K562 (cell line): ENCODE data around the gene CEBPB. TPM values are rescaled to one million over a fixed set of nuclear protein-coding genes. Genes with fewer than 3 reads are reported as not detected.
A peak's percentile ranks its signal among the peaks of the same experiment; 100 is the strongest.

Experiments used
- ATAC-seq: fragments of 200-7000 bp; cut with Tn5 transposase; 3 replicates; pipeline ENCODE4 v1.9.1; 2020; ENCODE audit warnings: moderate library complexity
- BruUV-seq: library from RNA; stranded (reverse); fragments of 400-500 nt; replicated peaks from 2 replicates; lab custom pipeline; 2021; lab: Mats Ljungman, UMichigan
- CTCF ChIA-PET: fragments of 300-600 bp; formaldehyde crosslinking; extraction: SDS; loops from one replicate; lab custom pipeline; 2021; ENCODE audit warnings: low intra/inter-chr PET ratio; lab: Yijun Ruan, JAX
- POLR2A ChIA-PET: fragments of 300-600, 350-650 bp; sonication (Branson Sonifier 250); formaldehyde crosslinking; extraction: SDS; loops from one replicate; lab custom pipeline; 2021; ENCODE audit warnings: antibody characterized with exemption, inconsistent platforms; lab: Yijun Ruan, JAX
- DNase-seq, 4 experiments: peaks; one replicate each; pipeline versions ENCODE4 v3.0.0 to v3.0.0-alpha.2; 2011 to 2018; ENCODE audit warnings: low spot score in 3 of 4, mixed read lengths in 3 of 4; ENCODE audit errors: extremely low read depth in 1 of 4
- FAIRE-seq: peaks from 2 replicates; lab custom pipeline; 2011; peaks lifted over from hg19 to GRCh38; lab: Jason Lieb, UNC
- H2AFZ ChIP-seq: 2 replicates; pipeline ENCODE4 v1.6.0; 2011; ENCODE audit warnings: low read depth, low read length, control low read depth, inconsistent platforms
- H3K27ac ChIP-seq: fragments of 200-600 bp; 3 replicates; pipeline ENCODE4 v1.8.0; 2011; ENCODE audit warnings: low read depth, mild to moderate bottlenecking, control low read depth, inconsistent platforms, low read length, moderate library complexity, mixed read lengths; ENCODE audit errors: extremely low read depth
- H3K27me3 ChIP-seq, 2 experiments: fragments of 300-600 bp in 1 of 2; 2 replicates in 1 of 2; 3 replicates in 1 of 2; pipeline versions ENCODE4 v1.6.0 to v1.8.0; 2011; ENCODE audit warnings: inconsistent platforms in 2 of 2, low read length in 2 of 2, mild to moderate bottlenecking in 1 of 2, mixed read lengths in 1 of 2, moderate library complexity in 1 of 2; ENCODE audit not compliant: control insufficient read depth in 2 of 2, insufficient read depth in 2 of 2
- H3K36me3 ChIP-seq: fragments of 300-600 bp; 3 replicates; pipeline ENCODE4 v1.8.0; 2011; ENCODE audit warnings: mild to moderate bottlenecking, low read length, inconsistent platforms; ENCODE audit not compliant: control insufficient read depth, insufficient read depth
- H3K4me1 ChIP-seq, 2 experiments: fragments of 200-600 bp in 1 of 2; replicated peaks in 1 of 2; 2 replicates in 1 of 2; 3 replicates in 1 of 2; pipeline versions ENCODE4 v1.5.1 to v1.8.0; 2011; ENCODE audit warnings: inconsistent platforms in 2 of 2, low read length in 2 of 2, mild to moderate bottlenecking in 1 of 2, mixed read lengths in 1 of 2, moderate library complexity in 1 of 2; ENCODE audit not compliant: control insufficient read depth in 2 of 2, insufficient read depth in 2 of 2
- H3K4me2 ChIP-seq: 2 replicates; pipeline ENCODE4 v1.6.1; 2011; ENCODE audit warnings: low read length, control low read depth, inconsistent platforms, mixed read lengths; ENCODE audit not compliant: insufficient read depth
- H3K4me3 ChIP-seq: fragments of 200-600 bp; sonication (generic), shearing (Covaris generic); 2 replicates; pipeline ENCODE4 v1.5.1; 2016; ENCODE audit warnings: control low read depth, inconsistent platforms
- H3K79me2 ChIP-seq: fragments of 200-600 bp; 3 replicates; pipeline ENCODE4 v1.8.0; 2011; ENCODE audit warnings: low read length, inconsistent platforms; ENCODE audit not compliant: control insufficient read depth, insufficient read depth
- H3K9ac ChIP-seq, 2 experiments: 2 replicates each; pipeline versions ENCODE4 v1.6.0 to v1.6.1; 2011; ENCODE audit warnings: low read depth in 2 of 2, low read length in 2 of 2, control low read depth in 1 of 2, inconsistent platforms in 1 of 2, mild to moderate bottlenecking in 1 of 2, mixed read lengths in 1 of 2; ENCODE audit not compliant: insufficient read depth in 1 of 2
- H3K9me1 ChIP-seq: one replicate; pipeline ENCODE4 v1.6.0; 2011; ENCODE audit warnings: inconsistent platforms, mild to moderate bottlenecking, low read length, moderate library complexity; ENCODE audit not compliant: control insufficient read depth, insufficient read depth
- H3K9me3 ChIP-seq: replicated peaks from 2 replicates; pipeline ENCODE4 v1.5.1; 2011; ENCODE audit warnings: low read depth, low read length, inconsistent platforms; ENCODE audit not compliant: control insufficient read depth, insufficient read depth
- H4K20me1 ChIP-seq: replicated peaks from 2 replicates; pipeline ENCODE4 v1.6.1; 2011; ENCODE audit warnings: low read length, inconsistent platforms, mixed read lengths; ENCODE audit not compliant: control insufficient read depth, insufficient read depth
- ATF1 ChIP-seq, 2 experiments: fragments of 450-650 bp in 1 of 2; IDR thresholded peaks; 2 replicates each; pipeline ENCODE4 v1.6.1; 2016; ENCODE audit warnings: missing compliant biosample characterization in 1 of 2, missing genetic modification characterization in 1 of 2
- CREBBP ChIP-seq: IDR thresholded peaks from one replicate; pipeline ENCODE4 v1.6.1; 2012; ENCODE audit warnings: low read depth, mild to moderate bottlenecking, control low read depth, inconsistent platforms, low read length
- ELF4 ChIP-seq: fragments of 450-650 bp; formaldehyde crosslinking; IDR thresholded peaks from 2 replicates; pipeline ENCODE4 v1.4.0; 2022; ENCODE audit warnings: missing genetic modification characterization
- GABPA ChIP-seq: fragments of 200-800 bp; sonication (Bioruptor generic); conservative IDR thresholded peaks from 2 replicates; pipeline ENCODE4 v1.6.1; 2016; ENCODE audit warnings: low read depth, missing genetic modification characterization, missing compliant biosample characterization
- HOMEZ ChIP-seq: fragments of 250-450 bp; sonication (Bioruptor Pico); IDR thresholded peaks from 2 replicates; pipeline ENCODE4 v1.4.0; 2020; ENCODE audit warnings: mild to moderate bottlenecking, moderate library complexity
- NCOA6 ChIP-seq: fragments of 450-650 bp; IDR thresholded peaks from 2 replicates; pipeline ENCODE4 v1.6.1; 2017; ENCODE audit warnings: mild to moderate bottlenecking
- POLR2AphosphoS5 ChIP-seq: IDR thresholded peaks from 2 replicates; pipeline ENCODE4 v1.6.1; 2011; ENCODE audit warnings: mild to moderate bottlenecking, low read depth, low read length, moderate library complexity; ENCODE audit not compliant: control insufficient read depth, insufficient read depth
- RBM39 ChIP-seq: fragments of 200-400 bp; formaldehyde crosslinking; optimal IDR thresholded peaks from 2 replicates; pipeline ENCODE3; 2018; ENCODE audit warnings: low read depth, low read length
- SMARCC2 ChIP-seq: fragments of 450-650 bp; IDR thresholded peaks from 2 replicates; pipeline ENCODE4 v1.6.1; 2017; ENCODE audit warnings: antibody characterized with exemption, moderate library complexity, mild to moderate bottlenecking, low read depth
- SRSF7 ChIP-seq: fragments of 200-400 bp; formaldehyde crosslinking; optimal IDR thresholded peaks from 2 replicates; pipeline ENCODE3; 2017; ENCODE audit warnings: mild to moderate bottlenecking, low read depth, low read length
- ZFP36 ChIP-seq: fragments of 150-350 bp; IDR thresholded peaks from 2 replicates; pipeline ENCODE4 v1.6.1; 2018; ENCODE audit warnings: low read length, low read depth; ENCODE audit not compliant: partially characterized antibody
- ZHX1 ChIP-seq: fragments of 150-350 bp; conservative IDR thresholded peaks from 2 replicates; pipeline ENCODE4 v1.6.1; 2014; ENCODE audit warnings: low read length
- ZKSCAN1 ChIP-seq: fragments of 150-350 bp; IDR thresholded peaks from 2 replicates; pipeline ENCODE4 v1.6.1; 2016; ENCODE audit warnings: low read depth, low read length
- ZNF511 ChIP-seq: sonication (generic); formaldehyde crosslinking; IDR thresholded peaks from 2 replicates; pipeline ENCODE4 v1.8.0; 2022; ENCODE audit warnings: mild to moderate bottlenecking, missing genetic modification reagents
- ZNF778 ChIP-seq: fragments of 450-650 bp; formaldehyde crosslinking; IDR thresholded peaks from 2 replicates; pipeline ENCODE4 v1.4.0; 2020; ENCODE audit warnings: mild to moderate bottlenecking, moderate library complexity
- ZZZ3 ChIP-seq: fragments of 450-650 bp; IDR thresholded peaks from 2 replicates; pipeline ENCODE4 v1.6.1; 2016; ENCODE audit warnings: antibody characterized with exemption, mild to moderate bottlenecking, moderate library complexity
- WGBS: fragments of 100-300 bp; shearing (Covaris generic); methylation state at CpG from one replicate; pipeline ENCODE4 v1.1.6; 2016; ENCODE audit warnings: low coverage, mixed read lengths; ENCODE audit not compliant: insufficient coverage; ENCODE audit errors: missing lambda C conversion rate; 5-methylcytosine and 5-hydroxymethylcytosine counted together
- in situ Hi-C: fragments of 300-500 bp; cut with MboI; formaldehyde crosslinking; loops from 4 replicates; pipeline ENCODE4 v1.15.0; 2018; ENCODE audit warnings: inconsistent platforms, mixed read lengths
- intact Hi-C: fragments of 100-400 bp; cut with micrococcal nuclease; formaldehyde crosslinking; loops from 2 replicates; pipeline ENCODE4 v1.14.2; 2022
- polyA plus RNA-seq, 8 experiments: library from polyadenylated mRNA; depleted of rRNA in 4 of 8; stranded (reverse) in 5 of 8; unstranded in 3 of 8; fragments of >200 nt; fragmentation: Nextera tagmentation in 2 of 8; fragmentation: Illumina TruSeq in 1 of 8; extraction: Ambion mirVana in 2 of 8; extraction: Trizol in 1 of 8; gene quantifications; 2 replicates each; pipeline versions ENCODE4 v1.2.1 to v1.2.3, GENCODE V29; 2011 to 2014; ENCODE audit warnings: inconsistent platforms in 1 of 8, missing spikeins in 1 of 8
- total RNA-seq, 7 experiments: library from RNA; depleted of rRNA in 6 of 7; stranded (reverse); fragments of >200 nt in 6 of 7; fragmentation: Illumina TruSeq in 2 of 7; extraction: Trizol in 2 of 7; gene quantifications; 2 replicates each; pipeline versions ENCODE4 v1.2.1 to v1.2.3, GENCODE V29; 2011 to 2021; ENCODE audit warnings: low replicate concordance in 1 of 7

The CEBPB gene
- total and polyA plus RNA-seq, 9 of the 15 experiments (the other 6 are each of a cell fraction or from before 2014, with no cell fraction given), result 1.2 to 72.6 (median 7.8) TPM

GRCh38 chr20:50222309-50223038, 31.8 kb downstream of the CEBPB start:
- no peaks in the 10 kb centered on the region for H3K36me3 ChIP-seq
- in situ Hi-C loops (no loop called here), intact Hi-C loops (no loop called here)
- peak overlapping the region in 1 of 2 experiments; percentile 7; a peak in 1 of 4 replicates for H3K9ac ChIP-seq
- ChIA-PET CTCF (no interaction called here), POLR2A (interaction anchor here (1.0 kb wide), 1 partner anchor 23 kb away, joined by 3 read pairs; no protein-coding TSS in a partner anchor)
- H4K20me1 ChIP-seq, result no peaks in the 10 kb centered on the region
- ATAC-seq (no peak), DNase-seq (no peak), FAIRE-seq (no peak)
- H2AFZ ChIP-seq, result no peak overlapping the region
- TF ChIP-seq ZNF511 (CRISPR knock-in tag) (no peak), RBM39 (no peak), CREBBP (no peak), NCOA6 (no peak), GABPA (tag) (no peak), ZNF778 (no peak), HOMEZ (no peak), ATF1 (CRISPR knock-in tag; IDR thresholded peaks at IDR 0.05) (no peak), ATF1 (tag; IDR thresholded peaks at IDR 0.05) (no peak), SMARCC2 (no peak), ZKSCAN1 (0 out of 2 replicates have a peak, but pooled peaks have one; percentile 52), ZHX1 (no peak), ZZZ3 (no peak), ELF4 (CRISPR knock-in tag) (no peak), ZFP36 (peak; percentile 67), POLR2AphosphoS5 (no peak), SRSF7 (no peak)
- no peaks in the 10 kb centered on the region for H3K9me3 ChIP-seq
- 50% methylated on average over 11 of the region's 12 CpGs for WGBS
- H3K4me2 ChIP-seq, result no peak overlapping the region
- no peak overlapping the region for H3K4me3 ChIP-seq
- H3K27ac ChIP-seq, result no peak overlapping the region
- H3K27me3 ChIP-seq, result no peaks in the 10 kb centered on the region; a peak in 1 of 5 replicates
- H3K9me1 ChIP-seq, result no peaks in the 10 kb centered on the region
- H3K4me1 ChIP-seq, result peaks cover 0 to 17% of the 10 kb centered on the region in 2 experiments; a peak in 2 of 5 replicates
- BruUV-seq, result no TSS peak
- H3K79me2 ChIP-seq, result no peaks in the 10 kb centered on the region
